Smooth muscle cell (in vitro differentiated cells): ENCODE results near the gene E2F4. TPM values are rescaled to one million over a fixed set of nuclear protein-coding genes. Genes with fewer than 3 reads are reported as not detected.

Experiments
- DNase-seq: peaks from one replicate; lab custom pipeline; 2025; ENCODE audit not compliant: unreplicated experiment; lab: John Stamatoyannopoulos, UW
- H2AFZ ChIP-seq: fragments of 200-600 bp; sonication (generic); 2 replicates; pipeline ENCODE4 v1.6.0; 2016; ENCODE audit warnings: antibody characterized with exemption, low read depth, mild to moderate bottlenecking
- H3F3A ChIP-seq: fragments of 200-600 bp; sonication (generic); 2 replicates; pipeline ENCODE4 v1.6.0; 2017; ENCODE audit warnings: antibody characterized with exemption, low read depth
- H3K27ac ChIP-seq: fragments of 200-600 bp; sonication (generic); 2 replicates; pipeline ENCODE4 v1.5.1; 2016; ENCODE audit warnings: low read depth, mild to moderate bottlenecking
- H3K27me3 ChIP-seq: fragments of 200-600 bp; sonication (generic); 2 replicates; pipeline ENCODE4 v1.6.1; 2016; ENCODE audit warnings: low read depth, mild to moderate bottlenecking
- H3K36me3 ChIP-seq: fragments of 200-600 bp; sonication (generic); 2 replicates; pipeline ENCODE4 v1.5.1; 2016; ENCODE audit warnings: low read depth
- H3K4me1 ChIP-seq: fragments of 200-600 bp; sonication (generic); 2 replicates; pipeline ENCODE4 v1.5.1; 2016; ENCODE audit warnings: low read depth
- H3K4me2 ChIP-seq: fragments of 200-600 bp; sonication (generic); 2 replicates; pipeline ENCODE4 v1.6.0; 2016; ENCODE audit warnings: mild to moderate bottlenecking
- H3K4me3 ChIP-seq: fragments of 200-600 bp; sonication (generic); 2 replicates; pipeline ENCODE4 v1.5.1; 2016; ENCODE audit warnings: mild to moderate bottlenecking
- H3K79me2 ChIP-seq: fragments of 200-600 bp; sonication (generic); 2 replicates; pipeline ENCODE4 v1.6.0; 2016; ENCODE audit warnings: low read depth, mild to moderate bottlenecking
- H3K9ac ChIP-seq: fragments of 200-600 bp; sonication (generic); 2 replicates; pipeline ENCODE4 v1.6.0; 2016; ENCODE audit warnings: low read depth
- H3K9me3 ChIP-seq: fragments of 200-600 bp; sonication (generic); replicated peaks from 2 replicates; pipeline ENCODE4 v1.5.1; 2016; ENCODE audit warnings: low read depth
- H4K20me1 ChIP-seq: fragments of 200-600 bp; sonication (generic); 2 replicates; pipeline ENCODE4 v1.6.0; 2016; ENCODE audit warnings: low read depth
- CTCF ChIP-seq: fragments of 200-600 bp; sonication (generic); IDR thresholded peaks from 2 replicates; pipeline ENCODE4 v1.5.1; 2017; ENCODE audit warnings: borderline replicate concordance, mild to moderate bottlenecking, antibody characterized with exemption; ENCODE audit not compliant: insufficient read depth, poor library complexity, severe bottlenecking
- WGBS: methylation state at CpG from one replicate; pipeline ENCODE4 v1.1.7; 2016; ENCODE audit warnings: low lambda C conversion rate; 5-methylcytosine and 5-hydroxymethylcytosine counted together
- polyA plus RNA-seq: library from polyadenylated mRNA; unstranded; fragments of >200 nt; fragmentation: Nextera tagmentation; extraction: Ambion mirVana; gene quantifications from 2 replicates; pipeline ENCODE4 v1.2.1, GENCODE V29; 2016
- total RNA-seq: library from RNA; depleted of rRNA; stranded (reverse); fragments of >200 nt; gene quantifications from 2 replicates; pipeline ENCODE4 v1.2.3, GENCODE V29; 2014

Gene E2F4
- total and polyA plus RNA-seq, 2 experiments from 2014 or later, result 49.9 to 53.8 TPM

- Histone ChIP-seq H3K4me3 (no peak overlapping the region), H3K79me2 (no peaks in the 10 kb centered on the region), H3F3A (no peaks in the 10 kb centered on the region), H4K20me1 (no peaks in the 10 kb centered on the region), H3K9me3 (no peaks in the 10 kb centered on the region), H3K27me3 (no peaks in the 10 kb centered on the region), H3K36me3 (no peaks in the 10 kb centered on the region), H3K9ac (no peak overlapping the region), H3K4me1 (no peaks in the 10 kb centered on the region), H3K4me2 (no peak overlapping the region), H3K27ac (no peak overlapping the region), H2AFZ (no peak overlapping the region)
- TF ChIP-seq CTCF, result no peak
- no peak for DNase-seq
- 85% methylated on average over 8 of the region's 8 CpGs for WGBS
These were observed 21.5 kb downstream of the E2F4 start for GRCh38 chr16:67213197-67214019.

- Histone ChIP-seq H3K9me3 (no peaks in the 10 kb centered on the region), H4K20me1 (no peaks in the 10 kb centered on the region), H3K4me1 (no peaks in the 10 kb centered on the region), H3K36me3 (no peaks in the 10 kb centered on the region), H3K4me3 (no peak overlapping the region), H2AFZ (no peak overlapping the region), H3K9ac (no peak overlapping the region), H3K79me2 (no peaks in the 10 kb centered on the region), H3K27me3 (no peaks in the 10 kb centered on the region), H3K4me2 (no peak overlapping the region), H3F3A (no peaks in the 10 kb centered on the region), H3K27ac (no peak overlapping the region)
- 79% methylated on average over 5 of the region's 5 CpGs for WGBS
- DNase-seq, result no peak
- no peak for TF ChIP-seq CTCF
These were observed 23.8 kb downstream of the E2F4 start for GRCh38 chr16:67215706-67216105.

- Histone ChIP-seq H3K79me2 (no peaks in the 10 kb centered on the region), H3K9ac (no peak overlapping the region), H4K20me1 (no peaks in the 10 kb centered on the region), H3K4me1 (no peaks in the 10 kb centered on the region), H3K27me3 (no peaks in the 10 kb centered on the region), H3K4me3 (no peak overlapping the region), H2AFZ (no peak overlapping the region), H3K27ac (no peak overlapping the region), H3K36me3 (no peaks in the 10 kb centered on the region), H3F3A (no peaks in the 10 kb centered on the region), H3K4me2 (no peak overlapping the region), H3K9me3 (no peaks in the 10 kb centered on the region)
- no peak for TF ChIP-seq CTCF
- 67% methylated on average over 18 of the region's 18 CpGs for WGBS
- no peak for DNase-seq
These were observed 24.9 kb downstream of the E2F4 start for GRCh38 chr16:67216612-67217490.
